ENCODE data around the gene ZNF80.
"Not testable (repeated sequence)": the region's sequence is repeated elsewhere in the genome, so short reads cannot be mapped to it uniquely, and the experiment has no call there.

The ZNF80 gene

DNA sequence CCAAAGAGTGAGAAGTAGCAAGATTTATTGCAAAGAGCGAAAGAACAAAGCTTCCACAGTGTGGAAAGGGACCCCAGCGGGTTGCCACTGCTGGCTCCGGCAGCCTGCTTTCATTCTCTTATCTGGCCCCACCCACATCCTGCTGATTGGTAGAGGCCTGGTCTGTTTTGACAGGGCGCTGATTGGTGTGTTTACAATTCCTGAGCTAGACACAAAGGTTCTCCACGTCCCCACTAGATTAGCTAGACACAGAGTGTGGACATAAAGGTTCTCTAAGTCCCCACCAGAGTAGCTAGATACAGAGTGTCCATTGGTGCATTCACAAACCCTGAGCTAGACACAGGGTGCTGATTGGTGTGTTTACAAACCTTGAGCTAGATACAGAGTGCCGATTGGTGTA is at the start of gene ZNF80:
ZNF80 (minus strand) TSS at position 101 of the 400 bp plus-strand sequence. CDS start 504 bp downstream, outside the sequence.
- DNase-seq, result not testable (repeated sequence)

DNA sequence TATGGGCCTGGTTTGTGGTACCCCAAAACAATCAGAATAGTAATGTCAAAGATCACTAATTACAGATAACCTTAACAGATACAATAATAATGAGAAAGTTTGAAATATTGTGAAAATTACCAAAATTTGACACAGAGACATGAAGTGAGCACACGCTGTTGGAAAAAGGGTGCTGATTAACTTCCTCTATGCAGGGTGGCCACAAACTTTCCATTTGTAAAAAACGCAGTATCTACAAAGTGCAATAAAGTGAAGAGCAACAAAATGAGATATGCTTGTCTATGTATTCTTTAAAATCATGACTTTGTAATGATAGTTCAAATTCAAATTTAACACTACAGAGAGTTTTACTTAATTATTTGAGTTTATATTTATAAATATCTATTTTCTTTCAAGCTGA is 48.9 kb upstream of the ZNF80 start:
- DNase-seq, result no peak

DNA sequence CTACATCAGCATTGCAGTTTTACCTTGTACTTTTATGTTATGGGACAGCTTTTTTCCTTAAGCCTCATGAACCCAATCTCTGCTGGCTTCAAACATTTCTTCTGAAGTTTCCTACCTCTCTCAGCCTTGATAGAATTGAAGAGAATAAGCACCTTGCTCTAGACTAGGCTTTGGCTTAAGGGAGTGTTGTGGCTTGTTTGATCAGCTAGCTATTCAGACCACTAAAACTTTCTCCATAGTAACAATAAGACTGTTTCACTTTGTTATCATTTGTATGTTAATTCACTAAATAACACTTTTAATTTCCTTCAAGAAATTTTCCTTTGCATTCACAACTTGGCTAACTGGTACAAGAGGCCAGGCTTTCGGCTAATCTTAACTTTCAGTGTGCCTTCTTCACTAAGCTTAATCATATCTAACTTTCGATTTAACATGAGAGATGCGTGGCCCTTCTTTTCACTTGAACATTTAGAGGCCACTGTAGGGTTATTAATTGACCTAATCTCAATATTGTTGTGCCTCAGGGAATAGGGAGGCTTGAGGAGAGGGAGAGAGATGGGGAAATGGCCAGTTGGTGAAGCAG is 48.4 kb upstream of the ZNF80 start:
- DNase-seq, result no peak

DNA sequence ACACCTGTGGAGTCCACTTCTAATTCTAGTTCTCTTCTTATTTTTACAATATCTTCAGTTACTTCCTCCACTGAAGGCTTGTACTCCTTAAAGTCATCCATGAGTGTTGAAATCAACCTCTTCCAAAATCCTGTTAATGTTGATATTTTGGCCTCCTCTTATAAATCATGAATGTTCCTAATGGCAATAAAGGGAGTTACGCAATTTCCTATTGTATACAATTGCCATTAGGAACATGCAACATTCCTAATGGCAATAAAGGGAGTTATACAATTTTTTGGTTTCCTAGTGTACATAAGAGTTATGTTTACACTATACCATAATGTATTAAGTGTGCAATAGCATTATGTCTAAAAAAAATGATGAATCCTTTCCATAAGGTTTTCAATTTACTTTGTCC is 47.3 kb upstream of the ZNF80 start:
- DNase-seq, result no peak

DNA sequence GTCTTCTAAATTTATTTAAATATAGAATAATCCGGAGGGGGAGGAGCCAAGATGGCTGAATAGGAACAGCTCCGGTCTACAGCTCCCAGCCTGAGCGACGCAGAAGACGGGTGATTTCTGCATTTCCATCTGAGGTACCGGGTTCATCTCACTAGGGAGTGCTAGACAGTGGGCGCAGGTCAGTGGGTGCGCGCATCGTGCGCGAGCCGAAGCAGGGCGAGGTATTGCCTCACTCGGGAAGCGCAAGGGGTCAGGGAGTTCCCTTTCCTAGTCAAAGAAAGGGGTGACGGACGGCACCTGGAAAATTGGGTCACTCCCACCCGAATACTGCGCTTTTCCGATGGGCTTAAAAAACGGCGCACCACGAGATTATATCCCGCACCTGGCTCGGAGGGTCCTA is 39.5 kb upstream of the ZNF80 start:
- not testable (repeated sequence) for DNase-seq

DNA sequence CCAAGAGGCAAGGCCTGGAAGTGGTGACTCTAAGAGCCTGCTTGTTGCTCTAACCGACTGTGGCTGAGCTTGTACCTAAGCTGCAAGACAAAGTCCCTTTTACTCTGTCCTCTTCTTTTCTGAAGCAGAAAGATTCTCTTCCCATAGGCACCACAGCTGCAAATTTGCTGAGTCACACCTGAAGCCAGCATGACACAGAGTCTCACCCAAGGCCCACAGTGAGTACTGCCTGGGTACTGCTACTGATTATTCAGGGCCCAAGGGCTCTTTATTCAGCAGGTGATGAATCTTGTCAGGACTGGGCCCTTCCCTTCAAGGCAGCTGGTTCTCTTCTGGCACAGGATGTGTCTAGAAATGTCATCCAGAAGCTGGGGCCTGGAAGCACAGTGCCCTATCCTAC is 37.6 kb upstream of the ZNF80 start:
- DNase-seq, result no peak

DNA sequence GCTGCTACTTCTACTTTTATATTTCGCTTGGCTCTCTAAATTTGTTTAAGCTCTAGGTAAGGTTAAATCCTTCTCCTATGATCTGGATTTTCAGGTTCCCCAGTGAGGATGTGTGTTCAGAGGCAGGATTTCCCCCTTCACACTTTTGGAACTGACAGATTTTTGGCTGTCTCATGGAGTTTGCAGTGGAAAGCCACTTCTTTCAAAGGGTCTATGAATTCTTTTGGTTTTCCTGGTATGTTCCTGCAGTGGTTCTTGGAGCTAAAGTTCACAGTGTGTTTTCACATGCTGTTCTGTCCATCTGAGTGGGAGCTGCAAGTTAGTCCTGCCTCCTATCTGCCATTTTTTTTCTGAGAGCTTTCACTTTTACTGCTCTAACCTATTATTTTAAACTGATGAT is 34.9 kb upstream of the ZNF80 start:
- no peak for DNase-seq

DNA sequence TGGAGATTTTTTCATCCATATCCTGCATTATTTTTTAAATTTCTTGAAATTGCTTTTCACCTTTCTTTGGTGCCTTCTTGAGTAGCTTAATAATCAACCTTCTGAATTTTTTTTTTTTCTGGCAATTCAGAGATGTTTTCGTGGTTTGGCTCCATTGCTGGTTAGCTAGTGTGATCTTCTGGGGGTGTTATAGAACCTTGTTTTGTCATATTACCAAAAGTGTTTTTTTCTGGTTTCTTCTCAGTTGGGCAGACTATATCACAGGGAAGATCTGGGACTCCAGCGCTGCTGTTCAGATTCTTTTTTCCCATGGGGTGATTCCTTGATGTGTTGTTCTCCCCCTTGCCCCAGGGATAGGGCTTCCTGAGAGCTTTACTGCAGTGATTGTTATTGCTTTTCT is 32.6 kb upstream of the ZNF80 start:
- no peak for DNase-seq

DNA sequence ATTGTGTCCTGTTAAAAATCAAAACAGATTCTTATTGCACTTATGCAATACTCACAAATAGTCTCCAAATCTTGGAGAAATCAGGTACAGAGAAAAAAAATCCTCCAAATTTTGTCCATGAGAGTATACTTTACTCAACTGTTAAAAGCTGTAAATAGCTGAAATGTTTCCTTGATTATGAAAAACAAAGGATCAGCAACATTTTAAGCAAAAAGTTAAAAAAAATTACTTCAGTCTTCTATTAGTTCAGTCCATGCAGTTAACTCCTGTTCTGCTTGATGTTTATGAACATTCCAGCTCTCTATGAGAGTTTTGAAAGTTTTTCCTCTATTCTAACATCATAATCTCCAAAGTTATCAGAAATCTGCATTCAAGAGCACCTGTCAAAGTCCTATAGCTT is 22.8 kb upstream of the ZNF80 start:
- no peak for DNase-seq

DNA sequence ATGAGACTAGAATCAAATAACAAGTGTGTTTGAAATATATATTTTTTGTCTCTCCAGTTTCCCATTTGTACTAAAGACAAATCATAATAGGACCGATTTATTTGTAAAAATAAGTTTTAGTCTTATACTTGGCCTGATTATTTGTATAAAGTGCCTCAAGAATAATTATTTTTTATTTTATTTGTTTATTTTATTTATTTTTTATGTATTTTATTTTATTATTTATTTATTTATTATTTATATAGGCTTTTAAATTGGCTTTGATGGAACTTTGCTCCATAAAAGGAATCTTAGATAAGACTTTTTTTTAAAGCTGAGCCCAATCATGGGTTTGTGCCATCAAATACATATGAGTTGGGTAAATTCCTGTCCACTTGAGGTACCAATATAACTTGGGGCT is 22.2 kb upstream of the ZNF80 start:
- DNase-seq, result no peak

DNA sequence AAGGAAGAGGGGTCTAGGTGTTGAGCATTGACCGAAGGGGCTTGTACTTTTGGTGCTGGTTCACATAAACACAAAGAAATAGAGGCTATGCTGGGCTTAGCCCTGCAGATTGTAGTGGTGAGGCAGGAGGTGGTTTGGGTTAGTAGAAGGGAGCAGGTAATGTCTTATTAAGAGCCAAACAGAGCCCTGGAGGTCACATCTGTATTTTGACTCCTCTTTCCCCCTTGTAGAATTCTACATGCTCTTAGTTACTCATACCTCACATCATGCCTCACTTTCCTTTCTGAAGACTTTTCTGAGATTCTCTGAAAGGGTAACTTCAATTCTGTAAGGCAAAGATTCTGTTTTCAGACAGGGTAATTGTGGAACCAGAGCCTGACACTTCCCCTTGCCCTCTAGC is 16.1 kb upstream of the ZNF80 start:
- DNase-seq, result no peak

DNA sequence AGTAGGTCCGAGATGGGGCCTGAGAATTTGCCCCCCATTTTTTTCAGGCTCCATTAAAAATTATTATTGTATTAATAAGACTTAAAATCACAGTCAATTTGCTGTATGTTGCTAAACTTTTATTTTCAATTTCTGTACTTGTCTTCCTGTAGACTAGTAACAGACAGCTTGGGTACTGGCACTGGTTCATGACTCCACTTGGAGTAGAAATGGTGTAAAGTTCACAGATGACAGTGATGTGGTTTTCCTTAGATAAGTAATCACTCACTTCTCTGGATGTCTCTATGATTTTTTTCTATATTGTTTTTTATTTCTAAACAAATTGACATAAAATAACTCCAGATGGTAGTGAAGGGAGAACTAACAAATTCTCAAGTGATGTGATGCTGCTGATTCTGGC is 15.6 kb upstream of the ZNF80 start:
- DNase-seq, result no peak

DNA sequence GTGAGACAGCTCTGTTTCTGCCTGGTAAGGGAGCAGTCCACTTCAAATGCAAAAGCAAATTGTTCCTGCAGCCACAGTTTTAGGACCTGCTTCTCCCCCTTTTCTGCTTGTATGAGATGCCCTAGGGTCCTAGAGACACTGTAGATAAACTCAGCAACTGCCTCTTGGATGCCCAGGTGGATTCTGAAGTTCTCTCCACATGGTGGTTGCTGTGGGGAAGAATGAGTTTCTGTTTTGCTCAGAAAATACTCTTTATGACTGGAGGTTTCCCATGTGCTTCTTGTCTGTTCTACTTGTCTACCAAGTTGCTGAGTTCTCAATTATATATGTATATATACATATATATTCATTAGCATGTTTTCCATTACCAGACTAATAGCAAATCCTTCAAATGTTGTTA is 5.6 kb upstream of the ZNF80 start:
- DNase-seq, result no peak

DNA sequence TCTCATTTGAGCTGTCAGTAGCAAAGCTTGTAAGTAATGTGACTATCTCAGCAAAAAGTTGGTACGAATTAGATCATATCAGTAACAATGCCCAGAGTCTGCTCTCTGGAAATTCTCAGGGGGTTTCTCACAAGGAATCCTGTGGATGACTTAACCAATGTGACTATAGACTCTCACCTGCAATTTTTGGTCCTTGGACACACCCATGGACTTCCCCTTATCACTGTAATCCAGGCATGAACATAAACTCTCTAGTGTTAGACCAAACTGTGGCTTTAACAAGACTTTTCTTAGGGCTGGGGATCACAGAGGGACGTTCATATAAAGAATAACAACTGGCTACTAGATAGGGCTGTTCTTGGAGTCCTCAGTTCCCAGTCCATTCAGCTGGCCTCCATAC is 3.9 kb upstream of the ZNF80 start:
- no peak for DNase-seq

DNA sequence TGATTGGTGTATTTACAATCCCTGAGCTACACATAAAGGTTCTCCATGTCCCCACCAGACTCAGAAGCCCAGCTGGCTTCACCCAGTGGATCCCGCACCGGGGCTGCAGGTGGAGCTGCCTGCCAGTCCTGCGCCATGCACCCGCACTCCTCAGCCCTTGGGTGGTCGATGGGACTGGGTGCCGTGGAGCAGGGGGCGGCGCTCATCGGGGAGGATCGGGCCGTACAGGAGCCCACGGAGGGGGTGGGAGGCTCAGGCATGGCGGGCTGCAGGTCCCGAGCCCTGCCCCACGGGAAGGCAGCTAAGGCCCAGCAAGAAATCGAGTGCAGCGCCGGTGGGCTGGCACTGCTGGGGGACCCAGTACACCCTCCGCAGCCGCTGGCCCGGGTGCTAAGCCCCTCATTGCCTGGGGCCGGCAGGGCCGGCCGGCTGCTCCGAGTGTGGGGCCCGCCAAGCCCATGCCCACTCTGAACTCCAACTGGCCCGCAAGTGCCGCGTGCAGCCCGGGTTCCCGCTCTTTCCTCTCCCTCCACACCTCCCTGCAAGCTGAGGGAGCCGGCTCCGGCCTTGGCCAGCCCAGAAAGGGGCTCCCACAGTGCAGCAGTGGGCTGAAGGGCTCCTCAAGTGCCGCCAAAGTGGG is 888 bp upstream of the ZNF80 start:
- not testable (repeated sequence) for DNase-seq

DNA sequence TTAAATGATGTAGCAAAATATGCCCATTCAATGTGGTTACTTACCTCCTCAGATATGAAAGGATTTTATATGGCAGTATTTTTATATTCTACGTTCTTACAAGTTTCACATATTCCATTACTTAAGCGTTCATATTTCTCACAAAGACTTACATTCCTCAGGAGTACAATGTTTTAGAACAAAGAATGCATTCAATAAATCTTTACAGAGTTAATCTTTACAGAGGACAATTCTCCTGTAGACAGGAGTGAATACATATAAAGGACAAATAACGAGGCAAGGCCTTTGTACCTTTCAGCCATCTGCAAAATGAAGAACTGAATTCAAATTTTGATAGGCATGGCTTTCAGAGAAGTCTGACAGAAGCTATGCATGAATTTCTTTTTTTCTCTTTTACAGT is 1.9 kb downstream of the ZNF80 start:
- DNase-seq, result no peak

DNA sequence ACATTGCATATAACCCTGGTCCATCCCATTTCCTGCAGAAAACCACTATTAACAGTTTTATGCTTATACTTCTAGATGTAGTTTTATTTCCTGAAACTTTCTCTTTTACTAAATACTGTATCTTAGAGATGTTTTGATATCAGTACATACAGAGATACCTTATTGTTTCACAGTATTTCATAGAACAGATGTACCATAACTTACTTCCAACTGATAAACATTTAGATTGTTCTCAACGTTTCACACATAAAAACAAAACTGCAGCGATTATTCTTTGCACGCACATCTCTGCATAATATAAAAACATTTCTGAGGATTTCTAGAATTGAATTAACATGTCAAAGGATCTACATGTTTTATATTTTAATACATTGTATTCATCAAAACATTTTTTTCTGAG is 2.6 kb downstream of the ZNF80 start:
- DNase-seq, result no peak

DNA sequence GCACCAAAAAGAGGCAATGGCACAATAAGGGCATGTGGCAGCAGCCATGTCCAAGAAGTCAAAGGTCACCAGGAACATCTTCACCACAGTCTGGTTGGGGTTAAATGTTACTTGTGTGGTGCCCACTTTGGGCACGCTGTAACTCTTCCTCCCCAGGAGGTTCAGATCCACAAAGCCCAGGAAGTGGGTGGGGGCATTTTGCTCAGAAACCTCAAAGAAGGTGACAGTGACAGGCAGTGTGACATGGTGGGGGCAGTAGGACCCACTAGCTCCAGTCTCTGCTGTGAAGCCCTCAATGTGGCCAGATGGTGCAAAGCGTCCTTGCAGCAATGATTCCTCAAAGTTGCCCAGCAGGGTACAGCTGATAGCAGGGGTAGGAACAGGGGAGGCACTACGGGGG is 5.8 kb downstream of the ZNF80 start:
- DNase-seq, result no peak

DNA sequence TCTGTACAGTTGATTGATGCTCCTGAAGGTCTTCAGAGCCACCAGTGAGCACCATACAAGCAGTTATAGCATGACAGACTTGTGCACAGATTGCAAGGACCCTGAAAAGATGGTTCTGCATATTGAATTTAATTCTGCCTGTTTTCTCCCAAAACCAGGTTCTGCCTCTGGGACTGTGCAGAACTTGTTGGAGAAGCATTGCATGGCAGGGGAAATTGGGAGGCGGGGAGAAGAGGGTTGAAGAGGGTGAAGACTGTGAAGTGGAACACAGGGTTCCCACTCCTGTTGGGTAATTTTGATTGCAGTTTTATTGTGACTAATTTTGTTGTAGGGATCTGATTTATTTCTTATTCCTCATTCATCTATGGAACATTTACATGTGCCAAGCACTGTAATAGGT is 10.3 kb downstream of the ZNF80 start:
- DNase-seq, result no peak

DNA sequence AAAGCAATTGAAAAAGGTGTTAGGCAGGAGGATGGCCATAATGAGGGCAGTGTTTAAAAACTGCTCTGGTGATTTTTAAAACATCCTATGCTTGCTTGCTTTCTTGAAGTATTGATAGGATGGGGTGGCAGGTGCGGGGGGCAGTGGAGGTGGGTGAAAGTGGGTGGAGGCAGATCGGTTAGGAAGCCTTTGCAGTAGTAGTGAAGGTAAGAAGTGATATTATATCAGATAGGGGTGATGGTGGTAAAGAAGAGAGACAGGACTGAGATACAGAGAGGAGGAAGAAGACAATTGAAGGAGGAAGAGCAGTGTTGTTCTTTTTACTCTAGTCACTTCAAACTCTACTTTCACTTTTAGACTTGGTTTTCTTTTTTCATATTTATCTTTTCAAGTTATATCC is 11.1 kb downstream of the ZNF80 start:
- no peak for DNase-seq

DNA sequence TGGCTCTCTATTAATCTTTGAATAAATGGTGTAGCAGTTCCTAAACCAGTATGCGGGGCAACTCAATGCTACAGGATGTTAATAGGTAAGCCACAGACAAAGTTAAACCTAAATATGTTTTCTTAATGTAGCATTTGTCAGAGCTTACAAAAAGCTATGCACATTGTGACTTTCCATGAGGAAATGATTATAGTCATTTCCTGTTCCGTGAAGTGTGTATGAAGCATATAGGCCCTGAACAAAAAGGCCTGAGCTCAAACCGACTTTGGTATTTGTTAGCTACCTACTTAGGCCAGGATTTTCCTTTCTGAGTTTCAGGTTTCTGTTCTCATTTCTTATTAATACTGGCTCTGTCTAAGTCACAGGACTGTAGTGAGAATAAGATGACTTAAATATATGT is 14.2 kb downstream of the ZNF80 start:
- DNase-seq, result no peak

DNA sequence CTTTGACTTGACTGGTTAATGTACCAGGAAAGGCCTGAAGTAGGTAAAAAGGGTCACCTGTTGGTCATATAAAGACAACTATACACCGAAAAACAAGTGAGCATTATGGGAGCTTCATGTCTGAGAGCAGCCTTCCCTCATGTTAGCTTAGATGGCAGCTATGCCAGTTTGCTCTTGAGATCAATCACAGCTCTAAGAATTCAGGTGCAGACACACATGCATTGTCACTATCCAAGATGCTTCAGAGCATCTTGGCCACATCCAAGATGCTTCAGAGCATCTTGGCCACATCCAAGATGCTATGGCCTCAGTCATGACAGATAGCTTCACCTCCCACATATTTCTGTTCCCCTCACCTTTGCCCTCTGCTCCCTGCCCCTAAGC is 15.5 kb downstream of the ZNF80 start:
- DNase-seq, result no peak

DNA sequence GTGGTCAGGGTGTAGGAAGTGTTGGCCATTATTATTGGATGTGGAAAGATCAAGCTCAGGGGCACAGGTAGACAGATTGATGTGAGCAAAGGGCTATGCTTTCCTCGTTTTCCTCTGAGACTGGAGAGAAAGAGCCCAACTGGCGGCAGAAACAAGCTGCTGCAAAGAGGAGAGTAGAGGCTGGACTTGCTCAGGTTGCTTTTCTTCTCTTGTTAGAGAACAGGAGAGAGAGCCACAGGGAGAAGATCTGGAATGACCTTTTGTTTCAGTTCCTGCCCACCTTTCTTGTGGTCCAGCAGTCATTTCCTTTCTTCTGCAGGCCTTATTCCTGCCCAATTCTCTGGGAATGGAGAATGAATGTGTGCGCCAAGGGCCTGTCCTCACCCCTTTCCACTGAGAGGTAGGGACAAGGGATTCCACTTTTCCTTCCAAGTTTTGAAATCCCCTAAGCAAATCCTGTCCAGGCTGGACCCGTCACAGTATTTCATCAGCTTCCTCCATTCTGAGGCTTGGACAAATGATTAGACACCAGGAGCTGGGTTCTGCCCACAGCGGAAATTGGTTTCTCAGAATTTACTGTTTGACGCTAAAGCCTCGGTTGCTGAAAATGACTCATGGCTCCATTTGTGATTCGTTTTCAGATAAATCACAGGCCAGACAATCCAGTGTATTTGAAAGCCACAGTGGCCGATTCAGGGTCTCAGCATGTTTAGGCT is 16.1 kb downstream of the ZNF80 start:
- no peak for DNase-seq

DNA sequence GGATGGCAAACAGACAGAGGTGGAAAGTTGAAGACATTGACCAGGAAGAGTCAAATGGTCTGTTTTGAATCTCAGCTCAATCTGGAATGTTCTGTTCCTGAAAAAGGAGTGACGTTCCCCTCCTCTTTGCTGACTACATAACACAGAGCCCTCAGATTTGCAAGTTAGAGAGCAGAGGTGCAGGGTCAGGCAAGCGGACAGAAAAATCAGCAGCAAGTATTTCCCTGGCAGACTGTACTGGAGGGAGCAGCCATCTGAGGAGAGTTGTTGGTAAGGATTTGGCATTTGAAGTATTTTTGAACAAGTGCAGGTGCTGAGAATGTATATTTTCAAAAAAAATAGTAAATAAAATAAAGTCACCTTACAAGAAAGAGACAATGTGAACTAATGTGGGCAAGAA is 17.6 kb downstream of the ZNF80 start:
- DNase-seq, result no peak

All from NCI-H226 (cell line).